MM.1S (cell line): Measurements from ENCODE around the gene LBHD2.

ENCODE experiments used
- EZH2 ChIP-seq: fragments of 300-600 bp; sonication (generic); optimal IDR thresholded peaks from 2 replicates; pipeline ENCODE3; 2017; ENCODE audit warnings: low read depth, mild to moderate bottlenecking, antibody characterized with exemption, low read length, mixed read lengths
- TF ChIP-seq, protein P1 (sequence below): fragments of 300-600 bp; sonication (generic); IDR thresholded peaks from 2 replicates; pipeline ENCODE4 v1.5.1; 2016; ENCODE audit warnings: antibody characterized with exemption, low read length, mixed read lengths

DNA sequence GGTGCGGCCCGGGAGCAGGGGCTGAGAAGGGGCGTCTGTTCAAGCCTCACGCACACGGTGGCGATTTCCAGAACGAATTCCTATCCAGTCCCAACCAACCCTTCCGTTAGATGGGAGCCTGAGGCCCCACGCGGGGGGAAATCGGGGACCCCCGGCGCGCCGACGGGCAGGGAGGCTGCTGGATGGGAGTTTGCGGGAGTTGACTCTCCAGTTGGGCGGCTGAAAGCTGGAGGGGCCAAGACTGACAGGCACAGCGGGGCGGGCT is 20.3 kb downstream of the LBHD2 start:
- no peak for TF ChIP-seq EZH2
- TF ChIP-seq, protein P1, sequence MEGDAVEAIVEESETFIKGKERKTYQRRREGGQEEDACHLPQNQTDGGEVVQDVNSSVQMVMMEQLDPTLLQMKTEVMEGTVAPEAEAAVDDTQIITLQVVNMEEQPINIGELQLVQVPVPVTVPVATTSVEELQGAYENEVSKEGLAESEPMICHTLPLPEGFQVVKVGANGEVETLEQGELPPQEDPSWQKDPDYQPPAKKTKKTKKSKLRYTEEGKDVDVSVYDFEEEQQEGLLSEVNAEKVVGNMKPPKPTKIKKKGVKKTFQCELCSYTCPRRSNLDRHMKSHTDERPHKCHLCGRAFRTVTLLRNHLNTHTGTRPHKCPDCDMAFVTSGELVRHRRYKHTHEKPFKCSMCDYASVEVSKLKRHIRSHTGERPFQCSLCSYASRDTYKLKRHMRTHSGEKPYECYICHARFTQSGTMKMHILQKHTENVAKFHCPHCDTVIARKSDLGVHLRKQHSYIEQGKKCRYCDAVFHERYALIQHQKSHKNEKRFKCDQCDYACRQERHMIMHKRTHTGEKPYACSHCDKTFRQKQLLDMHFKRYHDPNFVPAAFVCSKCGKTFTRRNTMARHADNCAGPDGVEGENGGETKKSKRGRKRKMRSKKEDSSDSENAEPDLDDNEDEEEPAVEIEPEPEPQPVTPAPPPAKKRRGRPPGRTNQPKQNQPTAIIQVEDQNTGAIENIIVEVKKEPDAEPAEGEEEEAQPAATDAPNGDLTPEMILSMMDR = no peak
